ENCODE data around the gene MOB3B. TPM values are rescaled to one million over a fixed set of nuclear protein-coding genes. Genes with fewer than 3 reads are reported as not detected.

MOB3B gene
- total RNA-seq, 1 donor from 2014 or later, result 1.4 TPM

GRCh38 chr9:27491154-27491553 is 38.5 kb downstream of the MOB3B start:
- no peaks in the 10 kb centered on the region for H3K27me3 ChIP-seq (ENCODE audit: control insufficient read depth, insufficient read depth, low read length)

GRCh38 chr9:27489087-27489876 is 40.3 kb downstream of the MOB3B start:
- DNase-seq (ENCODE audit: low read depth), result no peak
- Histone ChIP-seq H3K27me3 (ENCODE audit: control insufficient read depth, insufficient read depth, low read length) (no peaks in the 10 kb centered on the region), H3K36me3 (ENCODE audit: control insufficient read depth, insufficient read depth, low read length) (no peaks in the 10 kb centered on the region), H3K4me3 (ENCODE audit: low read depth, low read length) (no peak overlapping the region)
- no peak for TF ChIP-seq CTCF (IDR thresholded peaks at IDR 0.05; ENCODE audit: insufficient read depth, low read length, poor library complexity, severe bottlenecking)

More at GRCh38 chr9:27491154-27491553, 38.5 kb downstream of the MOB3B start:
- DNase-seq (ENCODE audit: low read depth), result no peak
- TF ChIP-seq CTCF (IDR thresholded peaks at IDR 0.05; ENCODE audit: insufficient read depth, low read length, poor library complexity, severe bottlenecking), result no peak
- Histone ChIP-seq H3K4me3 (ENCODE audit: low read depth, low read length) (no peak overlapping the region), H3K36me3 (ENCODE audit: control insufficient read depth, insufficient read depth, low read length) (no peaks in the 10 kb centered on the region)

- H3K27me3 ChIP-seq (ENCODE audit: control insufficient read depth, insufficient read depth, low read length), result no peaks in the 10 kb centered on the region
- no peak overlapping the region for H3K4me3 ChIP-seq (ENCODE audit: low read depth, low read length)
- no peak for TF ChIP-seq CTCF (IDR thresholded peaks at IDR 0.05; ENCODE audit: insufficient read depth, low read length, poor library complexity, severe bottlenecking)
- no peak for DNase-seq (ENCODE audit: low read depth)
- H3K36me3 ChIP-seq (ENCODE audit: control insufficient read depth, insufficient read depth, low read length), result no peaks in the 10 kb centered on the region
Measured at GRCh38 chr9:27487927-27488326, 41.7 kb downstream of the MOB3B start.

- Histone ChIP-seq H3K36me3 (ENCODE audit: control insufficient read depth, insufficient read depth, low read length) (no peaks in the 10 kb centered on the region), H3K4me3 (ENCODE audit: low read depth, low read length) (no peak overlapping the region), H3K27me3 (ENCODE audit: control insufficient read depth, insufficient read depth, low read length) (no peaks in the 10 kb centered on the region)
- DNase-seq (ENCODE audit: low read depth), result no peak
- TF ChIP-seq CTCF (IDR thresholded peaks at IDR 0.05; ENCODE audit: insufficient read depth, low read length, poor library complexity, severe bottlenecking), result no peak
Measured at GRCh38 chr9:27487128-27487640, 42.4 kb downstream of the MOB3B start.

- no peak overlapping the region for H3K4me3 ChIP-seq (ENCODE audit: low read depth, low read length)
- H3K36me3 ChIP-seq (ENCODE audit: control insufficient read depth, insufficient read depth, low read length), result no peaks in the 10 kb centered on the region
- no peak for DNase-seq (ENCODE audit: low read depth)
- no peaks in the 10 kb centered on the region for H3K27me3 ChIP-seq (ENCODE audit: control insufficient read depth, insufficient read depth, low read length)
- TF ChIP-seq CTCF (IDR thresholded peaks at IDR 0.05; ENCODE audit: insufficient read depth, low read length, poor library complexity, severe bottlenecking), result no peak
Measured at GRCh38 chr9:27485158-27485557, 44.5 kb downstream of the MOB3B start.

Data from kidney epithelial cell (primary cell).